BE2C (cell line): ENCODE data around the gene PIK3CD.

Experiments
- DNase-seq: peaks from one replicate; pipeline ENCODE4 v3.0.0-alpha.2; 2020
- H3K27me3 ChIP-seq: fragments of 250-450 bp; sonication (Bioruptor Pico); 2 replicates; pipeline ENCODE4 v1.5.1; 2020; ENCODE audit warnings: mild to moderate bottlenecking
- H3K36me3 ChIP-seq: fragments of 250-450 bp; sonication (Bioruptor Pico); 2 replicates; pipeline ENCODE4 v1.5.1; 2020; ENCODE audit warnings: mild to moderate bottlenecking
- H3K4me1 ChIP-seq: fragments of 250-450 bp; sonication (Bioruptor Pico); 2 replicates; pipeline ENCODE4 v1.5.1; 2020
- H3K4me3 ChIP-seq: 2 replicates; pipeline ENCODE4 v1.5.1; 2011; ENCODE audit warnings: low read depth, low read length
- H3K9me3 ChIP-seq: fragments of 250-450 bp; sonication (Bioruptor Pico); 2 replicates; pipeline ENCODE4 v1.5.1; 2020
- TF ChIP-seq, protein P1 (sequence below): IDR thresholded peaks from 2 replicates; pipeline ENCODE4 v1.5.1; 2012; ENCODE audit warnings: mild to moderate bottlenecking, low read depth, low read length

PIK3CD gene

DNA sequence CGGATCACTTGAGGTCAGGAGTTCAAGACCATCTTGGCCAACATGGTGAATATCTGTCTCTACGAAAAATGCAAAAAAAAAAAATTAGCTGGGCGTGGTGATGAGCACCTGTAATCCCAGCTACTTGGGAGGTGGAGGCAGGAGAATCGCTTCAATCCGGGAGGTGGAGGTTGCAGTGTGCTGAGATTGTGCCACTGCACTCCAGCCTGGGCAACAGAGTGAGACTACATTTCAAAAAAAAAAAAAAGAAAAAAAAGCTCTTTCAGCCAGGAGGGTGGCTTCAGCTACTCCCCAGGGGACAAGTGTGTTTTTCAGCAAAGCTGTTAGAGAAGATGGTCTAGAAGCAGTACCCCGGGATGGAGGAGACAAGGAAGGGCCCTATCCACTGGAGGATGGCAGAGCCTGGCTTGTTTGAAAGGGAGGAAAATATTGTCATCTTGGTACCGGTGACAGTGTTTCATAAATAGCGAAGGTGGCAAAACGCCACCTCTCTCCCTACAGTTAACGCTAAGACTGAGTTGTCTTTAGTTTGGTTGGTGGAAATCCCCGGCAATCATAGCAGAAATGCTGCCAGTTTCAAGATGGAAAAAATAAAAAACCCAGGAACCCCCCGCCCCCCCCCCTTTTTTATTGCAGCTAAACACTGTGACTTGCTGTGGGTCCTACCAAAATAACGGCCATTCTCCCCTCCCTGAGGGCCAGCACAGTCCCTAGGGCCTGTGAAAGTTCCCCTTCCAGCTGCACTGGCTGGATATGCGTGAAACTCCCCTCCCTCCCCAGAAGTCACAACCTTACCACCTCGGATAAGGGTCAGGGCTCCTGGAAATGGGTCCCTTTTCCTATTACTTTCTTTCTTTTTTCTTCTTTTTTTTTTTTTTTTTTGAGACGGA is 3.5 kb downstream of the PIK3CD start:
- no peaks in the 10 kb centered on the region for H3K36me3 ChIP-seq
- no peak overlapping the region for H3K4me3 ChIP-seq
- H3K27me3 ChIP-seq, result peaks cover 20% of the 10 kb centered on the region
- H3K4me1 ChIP-seq, result no peaks in the 10 kb centered on the region
- no peak for DNase-seq
- TF ChIP-seq, protein P1, sequence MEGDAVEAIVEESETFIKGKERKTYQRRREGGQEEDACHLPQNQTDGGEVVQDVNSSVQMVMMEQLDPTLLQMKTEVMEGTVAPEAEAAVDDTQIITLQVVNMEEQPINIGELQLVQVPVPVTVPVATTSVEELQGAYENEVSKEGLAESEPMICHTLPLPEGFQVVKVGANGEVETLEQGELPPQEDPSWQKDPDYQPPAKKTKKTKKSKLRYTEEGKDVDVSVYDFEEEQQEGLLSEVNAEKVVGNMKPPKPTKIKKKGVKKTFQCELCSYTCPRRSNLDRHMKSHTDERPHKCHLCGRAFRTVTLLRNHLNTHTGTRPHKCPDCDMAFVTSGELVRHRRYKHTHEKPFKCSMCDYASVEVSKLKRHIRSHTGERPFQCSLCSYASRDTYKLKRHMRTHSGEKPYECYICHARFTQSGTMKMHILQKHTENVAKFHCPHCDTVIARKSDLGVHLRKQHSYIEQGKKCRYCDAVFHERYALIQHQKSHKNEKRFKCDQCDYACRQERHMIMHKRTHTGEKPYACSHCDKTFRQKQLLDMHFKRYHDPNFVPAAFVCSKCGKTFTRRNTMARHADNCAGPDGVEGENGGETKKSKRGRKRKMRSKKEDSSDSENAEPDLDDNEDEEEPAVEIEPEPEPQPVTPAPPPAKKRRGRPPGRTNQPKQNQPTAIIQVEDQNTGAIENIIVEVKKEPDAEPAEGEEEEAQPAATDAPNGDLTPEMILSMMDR, result no peak
- H3K9me3 ChIP-seq, result no peaks in the 10 kb centered on the region

GRCh38 chr1:9655836-9656235 is 4.3 kb downstream of the PIK3CD start:
- Histone ChIP-seq H3K9me3 (no peaks in the 10 kb centered on the region), H3K4me3 (no peak overlapping the region), H3K27me3 (peaks cover 18% of the 10 kb centered on the region), H3K36me3 (no peaks in the 10 kb centered on the region), H3K4me1 (no peaks in the 10 kb centered on the region)
- TF ChIP-seq, protein P1, result no peak
- DNase-seq, result no peak

GRCh38 chr1:9657521-9658032 is 6.0 kb downstream of the PIK3CD start:
- peaks cover 2% of the 10 kb centered on the region; the same call in 1 of the 2 replicates for H3K27me3 ChIP-seq
- TF ChIP-seq, protein P1, result no peak
- H3K9me3 ChIP-seq, result no peaks in the 10 kb centered on the region
- no peak for DNase-seq
- H3K4me3 ChIP-seq, result no peak overlapping the region
- H3K36me3 ChIP-seq, result no peaks in the 10 kb centered on the region
- no peaks in the 10 kb centered on the region for H3K4me1 ChIP-seq

GRCh38 chr1:9658199-9658598 is 6.7 kb downstream of the PIK3CD start:
- H3K4me3 ChIP-seq, result no peak overlapping the region
- no peaks in the 10 kb centered on the region for H3K36me3 ChIP-seq
- 0 out of 2 replicates have a peak, but pooled peaks cover 2% of the 10 kb centered on the region for H3K27me3 ChIP-seq
- H3K4me1 ChIP-seq, result no peaks in the 10 kb centered on the region
- no peak for DNase-seq
- TF ChIP-seq, protein P1, result no peak
- no peaks in the 10 kb centered on the region for H3K9me3 ChIP-seq

GRCh38 chr1:9659328-9659727 is 7.8 kb downstream of the PIK3CD start:
- Histone ChIP-seq H3K4me1 (no peaks in the 10 kb centered on the region), H3K27me3 (no peaks in the 10 kb centered on the region), H3K4me3 (no peak overlapping the region), H3K9me3 (no peaks in the 10 kb centered on the region), H3K36me3 (no peaks in the 10 kb centered on the region)
- TF ChIP-seq, protein P1, result no peak
- DNase-seq, result no peak

- TF ChIP-seq, protein P1, result no peak
- H3K4me3 ChIP-seq, result no peak overlapping the region
- no peak for DNase-seq
- no peaks in the 10 kb centered on the region for H3K36me3 ChIP-seq
- no peaks in the 10 kb centered on the region for H3K4me1 ChIP-seq
- H3K27me3 ChIP-seq, result no peaks in the 10 kb centered on the region
- H3K9me3 ChIP-seq, result no peaks in the 10 kb centered on the region
These were observed 11.7 kb downstream of the PIK3CD start for GRCh38 chr1:9663257-9663656.
